MV-4-11 (cell line): Measurements from ENCODE around the gene TMEM106C.

Experiments used
- DNase-seq: peaks from one replicate; lab custom pipeline; 2025; lab: John Stamatoyannopoulos, UW

Gene TMEM106C

DNA sequence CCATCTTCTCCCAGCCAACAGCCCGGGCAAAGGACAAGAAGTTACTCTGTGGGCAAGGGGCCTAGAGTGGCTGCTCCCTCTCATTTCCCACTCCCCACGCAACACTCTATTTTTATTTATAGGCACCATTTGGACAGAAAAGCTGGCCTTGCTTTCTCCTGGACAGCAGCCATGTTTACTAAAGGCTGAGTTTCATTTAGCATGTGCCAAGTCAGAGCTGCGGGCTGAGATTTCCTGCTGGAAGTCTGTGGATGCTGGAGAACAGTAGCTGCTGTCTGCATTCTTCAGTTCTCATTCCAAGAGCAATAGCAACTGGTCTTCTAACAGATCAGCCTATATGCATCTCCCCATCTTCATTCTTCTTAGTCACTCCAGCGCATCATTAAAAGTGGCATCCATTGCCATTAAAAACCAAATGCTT, 32.6 kb downstream of the TMEM106C start:
- no peak for DNase-seq

DNA sequence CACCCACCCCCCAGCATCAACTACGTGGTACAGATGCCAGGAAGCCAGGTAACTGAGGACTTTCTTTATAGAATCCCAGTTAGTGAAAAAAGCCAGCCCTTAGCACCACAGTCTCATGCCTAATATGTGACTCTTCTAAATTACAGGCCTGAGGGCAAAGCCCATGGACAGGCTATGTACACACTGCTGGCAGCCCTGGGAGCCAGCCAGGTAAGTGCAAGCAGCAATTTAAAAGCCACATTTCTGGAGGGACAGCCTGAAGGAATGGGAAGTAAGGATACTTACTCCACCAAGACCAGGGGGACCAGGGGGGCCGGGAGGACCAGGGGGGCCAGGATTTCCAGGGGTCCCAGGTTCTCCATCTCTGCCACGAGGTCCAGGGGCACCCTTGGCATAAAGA, 33.9 kb downstream of the TMEM106C start:
- DNase-seq = no peak

DNA sequence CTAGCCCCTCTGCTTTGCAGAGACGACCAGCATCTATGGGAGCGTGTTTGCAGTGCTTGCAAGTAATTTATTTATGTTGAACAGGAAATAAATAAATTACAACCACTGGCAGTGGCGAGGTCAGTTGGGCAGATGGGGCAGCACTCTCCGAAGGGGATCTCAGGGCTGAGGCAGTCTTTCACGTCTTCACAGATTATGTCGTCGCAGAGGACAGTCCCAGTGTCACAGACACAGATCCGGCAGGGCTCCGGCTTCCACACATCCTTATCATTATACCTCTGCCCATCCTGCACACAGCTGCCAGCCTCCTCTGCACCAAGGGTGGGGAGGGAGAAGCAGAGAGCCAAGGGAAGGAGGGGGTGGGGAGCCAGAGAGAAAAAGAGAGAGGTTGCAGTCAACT, 36.4 kb downstream of the TMEM106C start:
- no peak for DNase-seq

DNA sequence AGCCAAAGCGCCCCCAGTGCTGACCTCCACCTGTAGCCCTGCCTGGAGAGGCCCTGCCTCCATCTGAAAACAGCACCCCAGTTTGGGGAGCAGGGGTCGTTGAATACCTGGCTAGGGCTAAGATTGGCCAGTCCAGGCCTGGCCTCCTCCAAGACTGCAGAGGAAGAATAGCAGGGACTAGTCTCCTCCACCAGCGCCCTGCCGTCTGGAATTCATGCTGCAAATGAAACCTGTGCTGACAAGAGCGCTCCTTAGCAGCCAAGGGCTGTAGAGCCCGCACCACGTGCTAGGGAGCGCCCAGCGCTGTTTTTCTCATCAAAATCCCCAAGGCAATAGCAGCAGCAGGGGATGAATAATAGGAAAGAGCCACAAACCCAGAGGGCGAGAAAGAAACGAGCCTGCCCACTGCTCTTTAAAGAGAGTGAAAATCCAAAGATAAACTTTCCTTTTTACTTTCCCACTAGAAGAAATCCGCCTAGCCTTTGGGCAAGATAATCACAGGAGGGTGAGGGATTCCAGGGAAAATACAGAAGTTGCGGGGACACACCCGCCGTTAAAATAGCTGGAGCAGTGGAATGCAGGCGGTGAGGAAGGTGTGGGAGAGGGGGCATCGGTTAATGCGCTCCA, 37.6 kb downstream of the TMEM106C start:
- DNase-seq = peak; percentile 5

DNA sequence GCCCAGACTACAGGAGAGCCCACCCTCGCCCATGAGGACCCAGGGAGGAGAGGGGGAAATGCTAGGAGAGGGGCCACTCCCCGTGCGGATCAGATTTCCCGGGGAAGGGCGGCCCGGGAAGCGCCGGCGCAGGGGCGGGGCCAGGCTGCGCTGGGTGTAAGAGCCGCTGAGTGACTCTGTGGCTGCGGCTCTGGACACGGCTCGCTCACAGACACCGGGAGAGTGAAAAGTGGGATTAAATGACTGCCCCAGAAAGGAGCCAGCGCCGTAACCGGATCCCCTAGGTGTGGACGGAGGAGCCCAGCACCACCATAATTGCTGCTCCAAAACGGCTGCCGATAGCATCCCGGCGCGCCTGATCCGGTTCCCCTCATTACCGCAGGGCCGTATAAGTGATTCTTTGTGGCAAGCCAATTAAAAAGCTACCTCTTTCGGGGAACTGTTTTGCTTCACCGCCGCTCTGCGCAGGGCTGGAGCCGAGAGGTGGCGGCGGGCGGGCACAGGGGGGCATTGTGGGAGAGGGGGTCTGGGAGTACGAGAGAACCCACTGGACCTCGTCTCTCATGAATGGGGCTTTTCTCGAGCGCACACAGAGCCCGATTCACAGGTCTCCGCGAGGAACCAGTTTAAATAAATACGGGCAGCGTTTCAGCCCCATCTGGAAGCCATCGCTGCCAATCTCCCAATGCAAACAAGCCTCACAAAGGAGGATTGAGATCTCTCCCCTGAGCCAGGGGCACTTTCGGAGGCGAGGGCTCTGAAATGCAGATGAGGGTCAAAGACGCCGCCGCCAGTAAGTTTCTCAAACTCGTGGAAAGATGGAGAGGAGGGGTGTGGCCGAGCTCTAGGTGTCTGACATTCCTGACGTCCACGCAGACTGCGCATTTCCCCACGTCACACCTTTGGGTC, 38.4 kb downstream of the TMEM106C start:
- no peak for DNase-seq

DNA sequence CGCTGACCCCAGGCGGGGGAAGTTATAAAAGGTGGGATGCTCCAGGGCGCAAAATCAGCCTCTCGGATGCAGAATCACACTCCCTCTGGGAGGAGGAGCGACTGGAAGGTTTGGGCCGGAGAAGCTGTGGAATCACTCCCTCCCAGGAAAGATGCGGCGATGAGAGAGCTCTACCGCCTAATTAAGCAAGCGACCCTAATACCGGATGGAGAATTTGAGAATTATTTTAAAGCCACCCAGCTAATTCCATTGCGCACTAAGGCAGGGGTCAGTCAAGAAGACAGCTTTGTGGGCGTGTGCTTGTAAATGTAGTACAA, 39.0 kb downstream of the TMEM106C start:
- DNase-seq = no peak

DNA sequence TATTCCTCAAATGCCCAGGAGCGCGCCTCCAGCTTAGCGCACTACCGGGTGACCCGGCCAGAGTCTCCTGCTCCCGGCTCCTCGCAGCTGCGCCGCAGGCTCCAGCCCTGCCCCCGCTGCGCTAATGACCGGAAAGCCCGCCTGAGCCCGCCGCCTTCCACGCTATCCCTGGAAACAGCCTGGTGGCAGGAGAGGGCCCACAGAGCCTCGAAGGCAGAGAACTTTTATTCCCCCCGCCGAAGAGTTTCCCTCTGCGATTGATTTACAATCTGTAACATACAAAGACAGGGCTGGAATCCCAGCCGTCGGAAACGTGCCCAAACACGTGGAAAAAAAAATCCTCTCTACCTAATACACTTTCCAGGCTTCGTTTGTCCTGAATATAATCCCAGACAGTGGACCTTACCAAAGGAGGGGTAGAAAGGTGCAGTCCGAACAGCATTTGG, 39.4 kb downstream of the TMEM106C start:
- DNase-seq = no peak

DNA sequence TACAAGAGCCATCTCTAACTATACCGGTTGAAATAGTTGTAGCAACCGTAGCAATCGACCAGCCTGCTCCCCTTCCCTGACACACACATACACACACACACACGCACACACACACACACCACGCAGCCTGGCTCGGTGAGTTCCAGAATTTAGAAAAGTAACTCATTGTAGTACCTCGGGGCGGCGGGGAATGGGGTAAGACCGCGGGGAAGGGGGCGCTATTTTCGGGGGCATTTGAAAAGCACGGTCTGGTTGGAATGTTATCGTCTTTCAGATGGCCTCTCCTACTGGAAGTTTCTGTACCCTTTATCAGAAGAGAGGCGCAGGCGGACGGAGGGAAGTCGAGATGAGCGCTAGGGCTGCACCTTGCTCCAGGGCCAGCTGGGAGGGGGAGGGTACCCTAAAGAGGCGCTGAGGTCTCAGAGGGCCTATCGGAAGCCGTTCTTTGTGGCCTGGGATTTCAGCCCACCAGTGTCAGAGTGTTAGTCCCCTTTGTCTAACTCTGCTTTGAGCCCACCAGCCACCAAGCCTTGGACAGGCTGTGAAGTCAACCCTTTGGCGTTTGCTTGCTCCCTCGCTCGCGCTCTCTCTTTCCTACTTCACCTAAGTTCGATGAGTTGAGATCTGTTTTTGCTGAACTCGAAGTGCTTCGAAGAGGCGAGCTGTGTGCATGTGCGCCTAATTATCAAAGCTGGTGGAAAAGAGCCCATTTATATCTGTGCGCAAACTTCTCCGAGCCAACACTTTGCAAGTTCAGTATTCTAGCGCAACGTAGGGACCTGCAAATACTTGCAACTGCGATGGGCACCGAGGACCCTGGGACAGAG, 40.0 kb downstream of the TMEM106C start:
- no peak for DNase-seq

DNA sequence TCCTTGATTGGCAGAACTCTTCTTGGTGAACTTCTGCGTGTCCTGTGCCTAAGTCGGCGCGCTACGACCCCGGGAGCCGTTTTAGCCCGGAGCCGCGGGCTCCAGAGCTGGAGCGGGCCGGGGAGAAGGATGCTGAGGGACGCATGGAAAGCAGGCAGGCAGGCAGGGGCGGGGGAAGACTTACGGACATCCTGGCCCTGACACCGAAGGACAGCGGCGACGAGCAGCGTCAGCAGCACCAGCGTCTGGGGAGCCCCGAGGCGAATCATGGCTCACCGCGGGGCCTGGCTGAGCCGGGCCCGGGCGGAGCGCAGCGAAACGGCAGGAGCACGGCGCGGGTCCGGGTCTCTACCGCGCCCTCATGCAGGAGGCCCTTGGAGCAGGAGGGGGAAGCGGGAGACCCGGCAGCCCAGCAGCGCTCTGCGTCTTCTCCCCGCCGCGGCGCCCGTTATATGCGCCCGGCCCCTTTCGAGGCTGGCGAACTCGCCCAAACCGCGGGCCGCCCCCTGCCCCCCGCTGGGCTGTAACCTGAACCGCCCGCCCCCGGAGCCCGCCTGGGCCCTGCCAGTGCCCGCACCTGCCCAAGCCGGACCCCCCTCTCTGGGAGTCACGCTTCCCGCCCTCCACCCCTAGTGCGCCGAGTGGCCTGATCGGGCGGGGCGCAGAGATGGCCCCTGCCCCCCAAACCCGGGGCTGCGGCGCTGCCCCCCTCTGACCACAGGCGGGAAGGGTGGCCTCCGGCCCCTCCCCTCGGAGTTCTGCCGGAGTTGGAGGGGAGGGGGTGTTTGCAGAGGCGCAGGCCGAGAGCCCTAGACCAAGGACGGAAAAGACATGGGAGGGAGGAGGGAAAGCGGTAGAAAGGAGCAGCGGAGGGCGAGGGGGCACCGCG, 40.9 kb downstream of the TMEM106C start, which contains the start of gene COL2A1:
Gene COL2A1 (minus strand): TSS at position 424 of the 889 bp plus-strand sequence. CDS start 155 bp downstream, at position 269.
- DNase-seq = no peak

DNA sequence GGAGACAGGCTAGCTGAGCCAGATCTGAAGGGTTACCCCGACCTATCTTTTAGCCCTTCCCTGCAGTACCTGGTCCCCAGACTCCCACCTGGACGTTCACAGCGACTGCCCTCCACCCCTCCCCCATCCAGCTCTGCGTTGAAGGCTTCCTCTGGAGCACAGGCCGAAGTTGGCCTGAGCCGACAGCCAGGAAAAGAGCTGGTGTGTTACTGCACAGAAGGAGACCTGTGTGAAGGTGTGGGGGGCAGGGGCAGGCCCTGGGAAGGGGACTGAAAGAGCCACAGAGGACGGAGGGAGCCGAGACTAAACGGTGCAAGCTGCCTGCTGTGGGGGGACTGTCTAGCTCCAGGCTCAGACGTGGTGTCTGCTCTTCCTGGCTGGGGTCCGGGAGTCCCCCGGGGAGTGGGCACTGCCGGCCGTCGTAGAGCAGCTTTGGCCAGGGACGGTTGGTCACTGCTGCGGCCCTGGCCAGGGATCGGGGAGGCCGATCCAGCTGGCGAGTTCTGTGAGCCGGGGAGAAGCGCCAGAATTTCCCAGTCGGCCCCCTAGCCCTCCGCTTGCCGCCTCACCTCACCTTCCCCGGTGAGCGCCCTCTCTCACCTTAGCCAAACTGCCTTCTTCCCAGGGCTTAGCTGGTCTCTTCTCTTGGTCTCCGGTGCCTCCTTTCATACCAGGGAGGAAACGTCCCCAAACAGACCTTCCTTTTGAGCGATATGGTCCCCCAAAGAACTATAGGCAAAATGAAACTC, 41.8 kb downstream of the TMEM106C start:
- DNase-seq = no peak

DNA sequence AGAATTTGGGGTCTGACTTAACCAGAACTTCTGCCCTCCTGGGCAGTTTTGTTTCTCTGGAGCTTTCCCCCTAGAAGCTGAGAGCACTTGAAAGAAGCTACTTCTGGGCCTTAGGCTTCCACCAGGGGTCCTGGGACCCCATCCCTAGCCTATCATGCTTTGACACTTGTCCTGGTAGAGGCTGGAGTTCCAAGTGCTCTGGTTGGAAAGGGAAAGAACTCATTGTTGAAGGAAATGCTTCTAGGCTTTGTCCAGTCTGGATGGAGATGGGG, 42.3 kb downstream of the TMEM106C start:
- no peak for DNase-seq

DNA sequence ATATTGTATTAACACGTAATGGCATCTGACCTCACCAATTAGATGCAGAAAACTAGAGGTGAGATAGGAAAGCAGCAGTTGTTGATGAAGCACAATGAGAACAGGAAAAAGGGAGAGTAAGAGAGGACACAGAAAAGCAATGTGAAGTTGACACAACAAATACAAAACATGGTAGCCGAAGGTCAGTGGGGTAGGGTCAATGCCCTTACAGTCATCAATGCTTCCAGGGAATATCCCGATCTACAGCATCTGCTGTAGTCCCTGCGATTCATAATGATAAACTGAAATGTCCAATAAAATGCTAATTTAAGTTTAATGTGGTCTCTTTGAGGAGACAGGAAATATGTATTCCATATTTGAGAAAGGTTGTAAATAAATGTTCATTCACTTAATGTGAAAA, 43.8 kb downstream of the TMEM106C start:
- DNase-seq = no peak

DNA sequence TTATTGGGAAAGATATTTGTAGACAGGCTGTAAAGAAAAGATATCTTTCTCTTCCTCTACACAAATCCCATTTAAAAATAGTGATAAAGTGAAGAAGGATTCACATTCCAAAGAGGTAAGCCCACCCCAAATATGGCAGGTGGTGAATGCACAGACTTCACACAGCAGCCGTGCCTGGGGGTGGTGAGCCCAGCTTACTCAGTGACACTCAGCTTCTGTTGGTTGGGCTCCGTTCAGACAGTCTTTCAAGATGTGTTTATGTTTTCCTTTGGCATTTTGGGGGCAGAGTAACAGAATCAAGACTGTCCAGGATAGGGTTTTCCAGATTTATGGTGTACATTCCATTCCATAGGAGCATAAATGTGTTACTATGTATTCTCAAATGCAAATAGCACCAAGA, 45.0 kb downstream of the TMEM106C start:
- DNase-seq = no peak

DNA sequence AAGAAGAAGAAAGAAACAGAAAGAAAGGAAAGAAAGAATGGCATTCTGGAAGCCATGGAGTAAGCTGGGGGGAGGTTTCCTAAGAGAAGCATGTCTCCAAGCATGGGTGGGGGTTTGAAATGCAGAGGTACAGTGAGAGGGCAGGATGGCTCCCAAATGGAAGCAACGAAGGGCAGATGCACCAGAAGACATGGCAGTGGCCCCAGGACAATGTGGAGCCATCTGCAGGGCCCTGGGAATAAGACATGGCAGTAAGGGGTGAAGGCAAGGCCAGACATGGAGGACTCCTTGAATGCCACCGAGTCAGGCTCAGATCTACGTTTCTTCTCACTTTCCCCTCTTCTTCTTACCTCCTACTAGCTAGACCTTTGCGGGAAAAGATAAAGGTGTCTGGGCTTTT, 45.6 kb downstream of the TMEM106C start:
- DNase-seq = no peak

DNA sequence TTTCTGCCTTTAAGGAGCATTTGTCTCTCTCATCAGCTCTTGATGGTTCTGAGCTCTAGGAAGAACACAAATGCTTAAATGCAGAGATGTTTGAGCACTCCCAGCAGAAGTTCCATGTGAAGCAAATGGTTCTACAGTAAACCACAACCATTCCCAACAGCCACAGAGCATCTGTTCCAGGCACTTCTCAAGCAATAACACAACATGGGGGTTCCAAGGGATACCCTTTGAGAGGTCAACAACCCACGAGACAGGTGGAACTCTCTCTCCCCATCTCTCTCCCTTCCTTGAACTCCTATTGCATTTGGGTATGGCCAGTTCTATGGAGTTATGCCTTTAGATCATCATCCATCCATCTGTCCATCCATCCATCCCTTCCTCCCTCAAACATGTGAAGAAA, 46.1 kb downstream of the TMEM106C start:
- no peak for DNase-seq

DNA sequence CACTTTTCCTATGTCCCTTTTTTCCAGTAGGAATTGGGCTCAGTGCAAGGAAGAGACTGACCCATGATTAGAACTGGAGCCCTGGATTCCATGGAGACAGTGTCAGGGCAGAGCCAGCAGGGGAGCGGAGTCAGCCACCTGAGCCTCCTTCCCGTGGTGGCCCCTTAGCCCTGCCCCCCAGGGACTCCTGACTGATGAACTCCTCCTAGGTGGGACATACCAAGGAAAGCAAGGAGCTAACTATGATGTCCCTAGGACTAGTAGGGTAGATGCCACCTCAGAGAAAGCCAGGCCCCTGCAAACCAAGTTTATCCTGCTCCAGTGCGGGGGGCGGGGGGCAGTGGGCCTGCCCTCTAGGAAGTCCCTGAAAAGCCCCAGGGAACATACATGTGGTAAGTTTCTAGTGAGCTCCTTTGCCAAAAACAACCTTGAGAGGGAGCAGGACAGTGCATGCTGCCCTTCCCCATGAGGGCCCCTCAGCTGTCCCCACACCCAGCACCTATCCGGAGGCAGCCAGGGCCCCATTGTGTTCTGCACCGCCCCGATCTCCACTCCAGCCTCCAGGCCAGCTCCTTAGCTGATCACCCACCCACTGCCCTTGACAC, 47.1 kb downstream of the TMEM106C start:
- no peak for DNase-seq

DNA sequence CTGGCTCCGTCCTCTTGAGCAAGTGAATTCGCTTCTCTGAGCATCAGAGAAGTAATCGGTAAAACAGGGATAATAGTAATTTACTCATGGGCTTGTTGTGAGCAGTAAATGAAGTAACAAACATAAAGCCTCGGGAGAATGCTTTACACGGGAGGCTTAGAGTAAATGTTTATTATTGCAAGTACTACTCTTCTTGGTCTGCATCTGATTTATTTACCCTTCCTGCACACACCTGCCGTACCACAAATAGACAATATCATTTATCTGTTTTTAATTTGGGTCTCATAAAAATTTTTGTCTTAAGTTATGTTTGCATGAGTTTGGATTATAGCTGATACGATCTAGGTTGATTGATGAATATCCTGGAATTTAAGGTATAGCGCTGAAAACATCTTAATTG, 48.7 kb downstream of the TMEM106C start:
- no peak for DNase-seq

DNA sequence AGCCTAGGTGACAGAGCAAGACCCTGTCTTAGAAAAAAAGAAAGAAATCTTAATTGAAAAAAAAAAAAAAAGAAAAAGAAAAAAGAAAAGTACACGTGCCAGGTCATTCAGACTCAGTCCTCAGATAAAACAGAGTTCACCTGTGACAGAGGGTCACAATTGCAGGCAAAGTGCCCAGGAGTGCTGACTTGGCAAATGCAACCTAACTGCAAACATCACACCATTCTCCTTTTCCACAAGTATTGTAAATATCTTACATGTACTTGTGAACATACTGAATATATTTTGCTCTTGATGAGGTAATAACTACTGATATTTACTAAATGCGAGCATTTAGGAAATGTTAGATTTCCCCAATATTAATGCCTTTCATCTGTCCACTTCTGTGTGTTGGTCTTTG, 49.9 kb downstream of the TMEM106C start:
- no peak for DNase-seq

DNA sequence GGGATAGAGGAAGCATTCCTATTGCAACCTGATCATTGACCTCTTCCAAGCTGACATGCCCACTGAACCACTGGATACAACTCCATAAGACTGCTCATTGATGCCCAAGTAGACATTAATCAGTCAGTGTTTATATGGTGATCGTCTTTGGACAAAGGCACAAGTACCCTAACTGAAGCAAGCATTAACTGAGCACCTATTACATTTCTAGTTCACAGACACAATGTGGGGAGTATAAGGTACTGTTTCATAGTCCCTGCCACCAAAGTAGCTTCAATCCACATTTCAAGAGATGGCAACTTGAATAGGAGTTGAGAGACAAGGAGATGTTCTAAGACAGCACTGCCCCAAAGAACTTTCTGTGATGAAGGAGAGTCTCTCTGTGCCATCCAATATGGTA, 51.7 kb downstream of the TMEM106C start:
- DNase-seq = no peak

DNA sequence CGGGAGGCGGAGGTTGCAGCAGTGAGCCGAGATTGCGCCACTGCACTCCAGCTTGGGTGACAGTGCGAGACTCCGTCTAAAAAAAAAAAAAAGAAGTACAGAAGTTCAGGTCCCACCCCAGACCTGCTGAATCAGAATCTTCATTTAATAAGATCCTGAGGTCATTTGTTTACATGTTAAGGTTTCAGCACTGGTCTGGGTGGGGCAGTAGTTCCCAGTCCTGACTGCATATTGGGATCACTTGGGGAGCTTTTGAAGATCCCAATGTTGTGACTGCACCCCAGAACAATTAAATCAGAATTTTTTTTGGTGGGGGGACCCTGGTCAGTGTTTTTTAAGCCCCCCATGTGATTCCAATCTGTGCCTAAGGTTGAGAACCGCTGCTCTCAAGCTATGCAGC, 52.6 kb downstream of the TMEM106C start:
- DNase-seq = no peak
